HepG2 (cell line): ENCODE measurements around the gene YIPF7. TPM values are rescaled to one million over a fixed set of nuclear protein-coding genes. Genes with fewer than 3 reads are reported as not detected.
A peak's percentile ranks its signal among the peaks of the same experiment; 100 is the strongest.

Source experiments
- ARNT ChIP-seq: fragments of 450-650 bp; IDR thresholded peaks from 2 replicates; pipeline ENCODE4 v1.6.1; 2017
- BORCS8-MEF2B ChIP-seq: sonication (generic); formaldehyde crosslinking; IDR thresholded peaks from 2 replicates; pipeline ENCODE4 v1.8.0; 2022; ENCODE audit warnings: mild to moderate bottlenecking, missing genetic modification reagents
- GMEB2 ChIP-seq: IDR thresholded peaks from 2 replicates; pipeline ENCODE4 v1.6.1; 2016; ENCODE audit warnings: missing biosample characterization, missing genetic modification reagents, low read depth
- KLF6 ChIP-seq: IDR thresholded peaks from 2 replicates; pipeline ENCODE4 v1.8.0; 2016; ENCODE audit warnings: missing biosample characterization, missing genetic modification reagents
- NFKB2 ChIP-seq: sonication (generic); formaldehyde crosslinking; IDR thresholded peaks from 2 replicates; pipeline ENCODE4 v1.4.0; 2020; ENCODE audit warnings: missing genetic modification reagents, borderline replicate concordance
- SATB2 ChIP-seq: sonication (generic); formaldehyde crosslinking; IDR thresholded peaks from 2 replicates; pipeline ENCODE4 v1.5.0; 2020; ENCODE audit warnings: missing genetic modification reagents
- STAT6 ChIP-seq: sonication (generic); formaldehyde crosslinking; IDR thresholded peaks from 2 replicates; pipeline ENCODE4 v1.4.0; 2020; ENCODE audit warnings: missing genetic modification reagents, mild to moderate bottlenecking, borderline replicate concordance
- TMF1 ChIP-seq: sonication (generic); formaldehyde crosslinking; IDR thresholded peaks from 2 replicates; pipeline ENCODE4 v1.8.1; 2022; ENCODE audit warnings: low read depth, missing genetic modification reagents
- UBTF ChIP-seq: sonication (generic); formaldehyde crosslinking; IDR thresholded peaks from 2 replicates; pipeline ENCODE4 v1.4.0; 2020; ENCODE audit warnings: mild to moderate bottlenecking, missing genetic modification reagents
- YEATS4 ChIP-seq: sonication (generic); formaldehyde crosslinking; IDR thresholded peaks from 2 replicates; pipeline ENCODE4 v1.4.0; 2020; ENCODE audit warnings: missing genetic modification reagents, borderline replicate concordance
- ZBTB8A ChIP-seq: sonication (generic); formaldehyde crosslinking; IDR thresholded peaks from 2 replicates; pipeline ENCODE4 v1.4.0; 2020; ENCODE audit warnings: mild to moderate bottlenecking, low read depth, missing genetic modification reagents, borderline replicate concordance
- ZC3H13 ChIP-seq: sonication (generic); formaldehyde crosslinking; IDR thresholded peaks from 2 replicates; pipeline ENCODE4 v1.8.1; 2023; ENCODE audit warnings: mild to moderate bottlenecking, missing genetic modification reagents, moderate library complexity
- ZNF20 ChIP-seq: sonication (generic); formaldehyde crosslinking; IDR thresholded peaks from 2 replicates; pipeline ENCODE4 v1.4.0; 2020; ENCODE audit warnings: mild to moderate bottlenecking, moderate library complexity, missing genetic modification reagents
- ZNF225 ChIP-seq: sonication (generic); formaldehyde crosslinking; IDR thresholded peaks from 2 replicates; pipeline ENCODE4 v1.4.0; 2020; ENCODE audit warnings: mild to moderate bottlenecking, missing genetic modification reagents
- ZNF280D ChIP-seq: sonication (generic); formaldehyde crosslinking; IDR thresholded peaks from 2 replicates; pipeline ENCODE4 v1.5.1; 2020; ENCODE audit warnings: mild to moderate bottlenecking, missing genetic modification reagents
- ZNF354B ChIP-seq: sonication (generic); formaldehyde crosslinking; IDR thresholded peaks from 2 replicates; pipeline ENCODE4 v1.8.0; 2022; ENCODE audit warnings: mild to moderate bottlenecking, missing genetic modification reagents
- ZNF468 ChIP-seq: sonication (generic); formaldehyde crosslinking; IDR thresholded peaks from 2 replicates; pipeline ENCODE4 v1.8.0; 2022; ENCODE audit warnings: mild to moderate bottlenecking, moderate library complexity, missing genetic modification reagents
- ZNF563 ChIP-seq: sonication (generic); formaldehyde crosslinking; IDR thresholded peaks from 2 replicates; pipeline ENCODE4 v1.8.0; 2022; ENCODE audit warnings: mild to moderate bottlenecking, moderate library complexity, missing genetic modification reagents
- ZNF598 ChIP-seq: sonication (generic); formaldehyde crosslinking; IDR thresholded peaks from 2 replicates; pipeline ENCODE4 v1.5.1; 2020; ENCODE audit warnings: mild to moderate bottlenecking, missing genetic modification reagents, borderline replicate concordance
- polyA plus RNA-seq, 8 experiments: library from polyadenylated mRNA; depleted of rRNA in 3 of 8; stranded (reverse) in 7 of 8; unstranded in 1 of 8; fragments of >200 nt; fragmentation: Illumina TruSeq in 4 of 8; extraction: Trizol in 4 of 8; gene quantifications; 2 replicates each; pipeline versions ENCODE4 v1.2.1 to v1.2.3, GENCODE V29; 2011 to 2016; ENCODE audit warnings: low read depth in 4 of 8, missing spikeins in 1 of 8, mixed read lengths in 1 of 8; ENCODE audit not compliant: insufficient read depth in 1 of 8
- total RNA-seq, 5 experiments: library from RNA; depleted of rRNA; stranded (reverse); fragments of >200 nt; fragmentation: Illumina TruSeq; extraction: Trizol; gene quantifications; 2 replicates each; pipeline ENCODE4 v1.2.3, GENCODE V29; 2016; ENCODE audit warnings: low read depth in 1 of 5

The YIPF7 gene
- total and polyA plus RNA-seq, 2 of the 13 experiments (the other 11 are each of a cell fraction or from before 2014, with no cell fraction given): 0.12 TPM; not detected in 1

GRCh38 chr4:44678094-44679041 lies 26.9 kb upstream of the YIPF7 start, which contains the start of gene GUF1 (continued):
- TF ChIP-seq ZNF280D (CRISPR knock-in tag): no peak
- no peak for TF ChIP-seq ZNF20
- 0 out of 2 replicates have a peak, but pooled peaks have one; percentile 62 for TF ChIP-seq ZNF225
- peak; percentile 85 for TF ChIP-seq YEATS4 (CRISPR knock-in tag)
- TF ChIP-seq ZNF598: peak; percentile 69; the same call in 1 of the 2 replicates
- no peak for TF ChIP-seq STAT6 (CRISPR knock-in tag)
- TF ChIP-seq ZBTB8A (CRISPR knock-in tag): no peak
- peak; percentile 99 for TF ChIP-seq GMEB2 (CRISPR knock-in tag)
- no peak for TF ChIP-seq SATB2 (CRISPR knock-in tag)
- TF ChIP-seq ZNF563 (CRISPR knock-in tag): peak; percentile 88
- TF ChIP-seq NFKB2: no peak
- peak; percentile 55 for TF ChIP-seq UBTF (CRISPR knock-in tag)
- TF ChIP-seq KLF6 (CRISPR knock-in tag): no peak
- no peak for TF ChIP-seq ZNF468 (CRISPR knock-in tag)
- no peak for TF ChIP-seq ARNT
- peak; percentile 51; the same call in 1 of the 2 replicates for TF ChIP-seq BORCS8-MEF2B
- TF ChIP-seq TMF1 (CRISPR knock-in tag): no peak
- TF ChIP-seq ZC3H13: 0 out of 2 replicates have a peak, but pooled peaks have one; percentile 34
- TF ChIP-seq ZNF354B (CRISPR knock-in tag): no peak
